K562 (cell line): Measurements from ENCODE around the gene SLC35G3. TPM values are rescaled to one million over a fixed set of nuclear protein-coding genes. Genes with fewer than 3 reads are reported as not detected.

ENCODE experiments used
- ATAC-seq: fragments of 200-7000 bp; cut with Tn5 transposase; 3 replicates; pipeline ENCODE4 v1.9.1; 2020; ENCODE audit warnings: moderate library complexity
- BruUV-seq: library from RNA; stranded (reverse); fragments of 400-500 nt; replicated peaks from 2 replicates; lab custom pipeline; 2021; lab: Mats Ljungman, UMichigan
- CTCF ChIA-PET: fragments of 300-600 bp; formaldehyde crosslinking; extraction: SDS; loops from one replicate; lab custom pipeline; 2021; ENCODE audit warnings: low intra/inter-chr PET ratio; lab: Yijun Ruan, JAX
- POLR2A ChIA-PET: fragments of 300-600, 350-650 bp; sonication (Branson Sonifier 250); formaldehyde crosslinking; extraction: SDS; loops from one replicate; lab custom pipeline; 2021; ENCODE audit warnings: antibody characterized with exemption, inconsistent platforms; lab: Yijun Ruan, JAX
- DNase-seq, 4 experiments: peaks; one replicate each; pipeline versions ENCODE4 v3.0.0 to v3.0.0-alpha.2; 2011 to 2018; ENCODE audit warnings: low spot score in 3 of 4, mixed read lengths in 3 of 4; ENCODE audit errors: extremely low read depth in 1 of 4
- FAIRE-seq: peaks from 2 replicates; lab custom pipeline; 2011; peaks lifted over from hg19 to GRCh38; lab: Jason Lieb, UNC
- H2AFZ ChIP-seq: 2 replicates; pipeline ENCODE4 v1.6.0; 2011; ENCODE audit warnings: low read depth, low read length, control low read depth, inconsistent platforms
- H3K27ac ChIP-seq: fragments of 200-600 bp; 3 replicates; pipeline ENCODE4 v1.8.0; 2011; ENCODE audit warnings: low read depth, mild to moderate bottlenecking, control low read depth, inconsistent platforms, low read length, moderate library complexity, mixed read lengths; ENCODE audit errors: extremely low read depth
- H3K27me3 ChIP-seq, 2 experiments: fragments of 300-600 bp in 1 of 2; 2 replicates in 1 of 2; 3 replicates in 1 of 2; pipeline versions ENCODE4 v1.6.0 to v1.8.0; 2011; ENCODE audit warnings: inconsistent platforms in 2 of 2, low read length in 2 of 2, mild to moderate bottlenecking in 1 of 2, mixed read lengths in 1 of 2, moderate library complexity in 1 of 2; ENCODE audit not compliant: control insufficient read depth in 2 of 2, insufficient read depth in 2 of 2
- H3K36me3 ChIP-seq: fragments of 300-600 bp; 3 replicates; pipeline ENCODE4 v1.8.0; 2011; ENCODE audit warnings: mild to moderate bottlenecking, low read length, inconsistent platforms; ENCODE audit not compliant: control insufficient read depth, insufficient read depth
- H3K4me1 ChIP-seq, 2 experiments: fragments of 200-600 bp in 1 of 2; replicated peaks in 1 of 2; 2 replicates in 1 of 2; 3 replicates in 1 of 2; pipeline versions ENCODE4 v1.5.1 to v1.8.0; 2011; ENCODE audit warnings: inconsistent platforms in 2 of 2, low read length in 2 of 2, mild to moderate bottlenecking in 1 of 2, mixed read lengths in 1 of 2, moderate library complexity in 1 of 2; ENCODE audit not compliant: control insufficient read depth in 2 of 2, insufficient read depth in 2 of 2
- H3K4me2 ChIP-seq: 2 replicates; pipeline ENCODE4 v1.6.1; 2011; ENCODE audit warnings: low read length, control low read depth, inconsistent platforms, mixed read lengths; ENCODE audit not compliant: insufficient read depth
- H3K4me3 ChIP-seq: fragments of 200-600 bp; sonication (generic), shearing (Covaris generic); 2 replicates; pipeline ENCODE4 v1.5.1; 2016; ENCODE audit warnings: control low read depth, inconsistent platforms
- H3K79me2 ChIP-seq: fragments of 200-600 bp; 3 replicates; pipeline ENCODE4 v1.8.0; 2011; ENCODE audit warnings: low read length, inconsistent platforms; ENCODE audit not compliant: control insufficient read depth, insufficient read depth
- H3K9ac ChIP-seq, 2 experiments: 2 replicates each; pipeline versions ENCODE4 v1.6.0 to v1.6.1; 2011; ENCODE audit warnings: low read depth in 2 of 2, low read length in 2 of 2, control low read depth in 1 of 2, inconsistent platforms in 1 of 2, mild to moderate bottlenecking in 1 of 2, mixed read lengths in 1 of 2; ENCODE audit not compliant: insufficient read depth in 1 of 2
- H3K9me1 ChIP-seq: one replicate; pipeline ENCODE4 v1.6.0; 2011; ENCODE audit warnings: inconsistent platforms, mild to moderate bottlenecking, low read length, moderate library complexity; ENCODE audit not compliant: control insufficient read depth, insufficient read depth
- H3K9me3 ChIP-seq: replicated peaks from 2 replicates; pipeline ENCODE4 v1.5.1; 2011; ENCODE audit warnings: low read depth, low read length, inconsistent platforms; ENCODE audit not compliant: control insufficient read depth, insufficient read depth
- H4K20me1 ChIP-seq: replicated peaks from 2 replicates; pipeline ENCODE4 v1.6.1; 2011; ENCODE audit warnings: low read length, inconsistent platforms, mixed read lengths; ENCODE audit not compliant: control insufficient read depth, insufficient read depth
- ATF3 ChIP-seq, 2 experiments: fragments of 450-650 bp in 1 of 2; sonication (generic) in 1 of 2; formaldehyde crosslinking in 1 of 2; IDR thresholded peaks in 1 of 2; conservative IDR thresholded peaks in 1 of 2; 2 replicates each; pipeline versions ENCODE4 v1.6.1 to v1.8.1; 2016 to 2023; ENCODE audit warnings: mild to moderate bottlenecking in 2 of 2, moderate library complexity in 2 of 2, inconsistent platforms in 1 of 2, missing genetic modification reagents in 1 of 2
- ATF7 ChIP-seq: fragments of 450-650 bp; IDR thresholded peaks from 2 replicates; pipeline ENCODE4 v1.7.1; 2014; ENCODE audit warnings: mild to moderate bottlenecking, moderate library complexity
- CEBPB ChIP-seq: fragments of 450-650 bp; IDR thresholded peaks from 2 replicates; pipeline ENCODE4 v1.6.1; 2016; ENCODE audit warnings: missing genetic modification characterization, missing compliant biosample characterization
- CEBPG ChIP-seq, 3 experiments: fragments of 200-800 bp in 1 of 3; sonication (Bioruptor generic) in 1 of 3; sonication (generic) in 1 of 3; formaldehyde crosslinking in 1 of 3; IDR thresholded peaks in 2 of 3; conservative IDR thresholded peaks in 1 of 3; 2 replicates each; pipeline versions ENCODE4 v1.6.1 to v1.8.0; 2016 to 2022; ENCODE audit warnings: missing compliant biosample characterization in 2 of 3, missing genetic modification characterization in 2 of 3, mild to moderate bottlenecking in 1 of 3, missing genetic modification reagents in 1 of 3
- CUX1 ChIP-seq: fragments of 200-800 bp; sonication (Bioruptor generic); IDR thresholded peaks from 2 replicates; pipeline ENCODE4 v1.6.1; 2016; ENCODE audit warnings: missing genetic modification characterization, missing compliant biosample characterization
- JUND ChIP-seq, 2 experiments: IDR thresholded peaks; 2 replicates in 1 of 2; 3 replicates in 1 of 2; pipeline ENCODE4 v1.6.1; 2011; ENCODE audit warnings: borderline replicate concordance in 2 of 2, low read depth in 2 of 2, low read length in 2 of 2, improper control_type of control experiment in 1 of 2, missing biosample characterization in 1 of 2, missing genetic modification characterization in 1 of 2, missing genetic modification reagents in 1 of 2
- RBFOX2 ChIP-seq: fragments of 200-400 bp; formaldehyde crosslinking; IDR thresholded peaks from 2 replicates; pipeline ENCODE4 v1.6.1; 2017; ENCODE audit warnings: low read depth, mild to moderate bottlenecking, low read length, moderate library complexity
- SIN3B ChIP-seq: fragments of 450-650 bp; IDR thresholded peaks from 2 replicates; pipeline ENCODE4 v1.6.1; 2017; ENCODE audit warnings: low read depth, mild to moderate bottlenecking, moderate library complexity
- WGBS: fragments of 100-300 bp; shearing (Covaris generic); methylation state at CpG from one replicate; pipeline ENCODE4 v1.1.6; 2016; ENCODE audit warnings: low coverage, mixed read lengths; ENCODE audit not compliant: insufficient coverage; ENCODE audit errors: missing lambda C conversion rate; 5-methylcytosine and 5-hydroxymethylcytosine counted together
- in situ Hi-C: fragments of 300-500 bp; cut with MboI; formaldehyde crosslinking; loops from 4 replicates; pipeline ENCODE4 v1.15.0; 2018; ENCODE audit warnings: inconsistent platforms, mixed read lengths
- intact Hi-C: fragments of 100-400 bp; cut with micrococcal nuclease; formaldehyde crosslinking; loops from 2 replicates; pipeline ENCODE4 v1.14.2; 2022
- polyA plus RNA-seq, 8 experiments: library from polyadenylated mRNA; depleted of rRNA in 4 of 8; stranded (reverse) in 5 of 8; unstranded in 3 of 8; fragments of >200 nt; fragmentation: Nextera tagmentation in 2 of 8; fragmentation: Illumina TruSeq in 1 of 8; extraction: Ambion mirVana in 2 of 8; extraction: Trizol in 1 of 8; gene quantifications; 2 replicates each; pipeline versions ENCODE4 v1.2.1 to v1.2.3, GENCODE V29; 2011 to 2014; ENCODE audit warnings: inconsistent platforms in 1 of 8, missing spikeins in 1 of 8
- total RNA-seq, 7 experiments: library from RNA; depleted of rRNA in 6 of 7; stranded (reverse); fragments of >200 nt in 6 of 7; fragmentation: Illumina TruSeq in 2 of 7; extraction: Trizol in 2 of 7; gene quantifications; 2 replicates each; pipeline versions ENCODE4 v1.2.1 to v1.2.3, GENCODE V29; 2011 to 2021; ENCODE audit warnings: low replicate concordance in 1 of 7

SLC35G3 gene
- total and polyA plus RNA-seq, 9 of the 15 experiments (the other 6 are each of a cell fraction or from before 2014, with no cell fraction given) = not detected

- Histone ChIP-seq H3K9me1 (no peaks in the 10 kb centered on the region), H2AFZ (no peak overlapping the region), H3K4me1 (no peaks in the 10 kb centered on the region), H3K4me3 (no peak overlapping the region), H3K4me2 (no peak overlapping the region), H3K36me3 (no peaks in the 10 kb centered on the region), H3K79me2 (no peaks in the 10 kb centered on the region), H3K9ac (no peak overlapping the region), H3K27me3 (peaks cover 11 to 59% of the 10 kb centered on the region in 2 experiments), H3K27ac (no peak overlapping the region), H3K9me3 (no peaks in the 10 kb centered on the region), H4K20me1 (no peaks in the 10 kb centered on the region)
- POLR2A ChIA-PET = no interaction called here
- CTCF ChIA-PET = interaction anchor here (0.5 to 1.6 kb wide), 3 partner anchors 367 to 576 kb away, joined by 3 to 6 read pairs (median 5); no protein-coding TSS in a partner anchor
- WGBS = 3% methylated on average over 2 of the region's 2 CpGs
- DNase-seq = no peak
- peak; percentile 93 for TF ChIP-seq ATF7
- no peak for TF ChIP-seq SIN3B
- TF ChIP-seq CEBPB (tag) = peak; percentile 46; the same call in 1 of the 2 replicates
- TF ChIP-seq CEBPG (CRISPR knock-in tag; IDR thresholded peaks at IDR 0.05) = no peak
- TF ChIP-seq CEBPG (tag; conservative IDR thresholded peaks at IDR 0.05 in 1 of 2, IDR thresholded peaks at IDR 0.05 in 1 of 2) = peak; percentile 68 to 75
- TF ChIP-seq JUND (IDR thresholded peaks at IDR 0.05; ENCODE audit: borderline replicate concordance, low read depth, low read length) = peak; percentile 65; the same call in 1 of the 2 replicates
- peak; percentile 85 for TF ChIP-seq JUND (tag; IDR thresholded peaks at IDR 0.05; ENCODE audit: borderline replicate concordance, low read depth, low read length)
- TF ChIP-seq CUX1 (CRISPR knock-in tag) = no peak
- TF ChIP-seq RBFOX2 = no peak
- TF ChIP-seq ATF3 (IDR thresholded peaks at IDR 0.05) = peak; percentile 94
- TF ChIP-seq ATF3 (CRISPR knock-in tag; conservative IDR thresholded peaks at IDR 0.05) = no peak
- ATAC-seq = no peak
- in situ Hi-C loops = loop anchor here (5.0 kb wide), 1 partner anchor 365 kb away; the partner anchor contains the start of gene SLFN12L
- no TSS peak for BruUV-seq
- no peak for FAIRE-seq
- intact Hi-C loops = loop anchor here (2.0 kb wide), 2 partner anchors 361 to 575 kb away; no protein-coding TSS in a partner anchor
Measured at GRCh38 chr17:35171834-35172233, 22.4 kb downstream of the SLC35G3 start.
